ENCODE measurements around the gene TMTC2. TPM values are rescaled to one million over a fixed set of nuclear protein-coding genes. Genes with fewer than 3 reads are reported as not detected.

Gene TMTC2
- total RNA-seq, 2 experiments from 2014 or later: 2.6 to 3.4 TPM

DNA sequence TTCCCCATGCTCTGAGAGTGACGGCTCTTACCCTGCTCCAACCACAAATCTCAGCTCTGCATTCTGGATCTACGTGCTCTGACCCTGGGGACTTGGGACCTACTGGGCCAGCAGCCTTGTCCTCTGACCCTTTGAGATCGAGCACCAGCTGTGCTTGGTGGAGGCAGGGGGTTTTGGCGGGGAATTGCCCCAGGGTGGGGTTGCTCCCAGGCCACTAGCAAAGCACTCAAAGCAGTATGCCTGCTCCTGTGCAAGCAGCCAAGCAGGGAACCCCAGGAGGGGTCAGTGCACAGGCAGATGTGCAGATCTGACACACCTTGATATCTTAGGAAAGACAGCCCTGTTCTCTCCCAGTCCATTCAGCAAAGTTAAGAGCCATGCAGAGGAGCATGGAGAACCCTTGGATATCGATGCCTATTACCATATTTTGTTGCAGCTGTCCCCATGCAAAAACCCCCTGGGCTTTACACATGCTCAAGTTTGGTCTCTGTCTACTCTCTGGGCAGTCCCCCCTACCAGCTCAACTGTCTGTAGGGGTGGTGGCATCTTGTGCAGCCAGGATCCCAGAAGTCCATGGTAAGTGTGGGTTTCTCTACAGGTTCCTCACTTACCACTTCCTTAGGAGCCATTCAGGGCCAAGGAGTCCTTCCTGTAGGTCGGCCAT lies 319.0 kb downstream of the TMTC2 start:
- Mint-ChIP-seq H3K4me3 (no peak overlapping the region), H3K27me3 (no peaks in the 10 kb centered on the region), H3K4me1 (ENCODE audit: low read depth) (no peaks in the 10 kb centered on the region), H3K36me3 (peaks cover 34% of the 10 kb centered on the region), H3K27ac (no peak overlapping the region), H3K9me3 (peaks cover 26% of the 10 kb centered on the region)
- DNase-seq: no peak
- ChIA-PET CTCF (no interaction called here), POLR2A (no interaction called here)
- intact Hi-C loops (cut with micrococcal nuclease): loop anchor here (10.0 kb wide), 1 partner anchor 819 kb away; no protein-coding TSS in a partner anchor

DNA sequence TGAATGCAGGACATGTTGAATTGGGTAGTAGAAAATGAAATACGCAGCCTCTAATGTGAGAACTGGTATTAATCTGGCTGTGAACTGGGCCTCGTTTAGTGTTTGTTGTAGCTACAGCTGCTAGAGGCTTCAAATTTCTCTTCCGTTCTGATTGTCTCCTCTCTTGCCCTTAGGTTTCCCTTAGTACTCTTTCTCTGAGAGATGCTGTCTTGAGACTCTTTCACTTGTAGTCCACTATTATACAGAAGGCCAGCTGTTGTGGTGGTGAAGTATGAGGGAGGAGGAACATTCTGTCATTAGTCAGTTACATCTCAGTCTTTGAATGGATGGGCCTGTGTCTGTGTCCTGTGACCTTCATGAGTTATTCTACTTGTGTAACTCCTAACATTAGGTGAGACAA lies 322.0 kb downstream of the TMTC2 start:
- Mint-ChIP-seq H3K27me3 (no peaks in the 10 kb centered on the region), H3K4me3 (no peak overlapping the region), H3K9me3 (peaks cover 32% of the 10 kb centered on the region), H3K36me3 (peaks cover 38% of the 10 kb centered on the region), H3K27ac (no peak overlapping the region), H3K4me1 (ENCODE audit: low read depth) (no peaks in the 10 kb centered on the region)
- CTCF ChIA-PET: no interaction called here
- no peak for DNase-seq
- POLR2A ChIA-PET: no interaction called here
- intact Hi-C loops (cut with micrococcal nuclease): loop anchor here (10.0 kb wide), 1 partner anchor 816 kb away; no protein-coding TSS in a partner anchor

DNA sequence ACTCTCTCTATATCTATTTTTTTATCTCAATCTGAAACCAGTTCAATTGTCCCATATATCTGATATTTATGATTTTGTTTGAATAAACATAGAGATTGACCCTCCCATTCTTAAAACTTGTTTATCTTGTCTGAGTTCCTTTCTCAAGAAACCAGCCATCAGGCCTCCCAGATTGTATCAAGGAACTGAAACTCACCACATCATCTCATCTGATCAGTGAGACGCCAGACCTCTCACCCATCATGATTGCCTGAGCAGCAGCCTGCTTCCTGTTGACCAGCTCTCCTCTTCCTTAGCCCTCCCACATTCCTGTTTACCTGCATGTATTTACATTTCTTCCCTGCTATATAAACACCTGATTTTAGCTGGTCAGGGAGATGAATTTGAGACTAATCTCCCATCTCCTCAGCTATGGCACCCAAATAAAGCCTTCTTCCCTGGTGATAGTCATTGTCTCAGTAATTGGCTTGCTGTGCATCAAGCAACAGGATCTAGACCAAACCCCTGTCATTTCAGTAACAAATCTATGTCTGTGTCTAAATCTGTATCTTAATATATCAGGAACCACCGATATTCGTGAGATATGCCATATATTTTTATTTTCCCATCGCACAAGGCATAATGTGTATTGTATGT lies 323.6 kb downstream of the TMTC2 start:
- intact Hi-C loops (cut with micrococcal nuclease): no loop called here
- POLR2A ChIA-PET: no interaction called here
- Mint-ChIP-seq H3K27ac (no peak overlapping the region), H3K9me3 (peaks cover 32% of the 10 kb centered on the region), H3K36me3 (peaks cover 38% of the 10 kb centered on the region), H3K4me3 (no peak overlapping the region), H3K4me1 (ENCODE audit: low read depth) (peaks cover 3% of the 10 kb centered on the region), H3K27me3 (no peaks in the 10 kb centered on the region)
- CTCF ChIA-PET: no interaction called here
- DNase-seq: no peak

DNA sequence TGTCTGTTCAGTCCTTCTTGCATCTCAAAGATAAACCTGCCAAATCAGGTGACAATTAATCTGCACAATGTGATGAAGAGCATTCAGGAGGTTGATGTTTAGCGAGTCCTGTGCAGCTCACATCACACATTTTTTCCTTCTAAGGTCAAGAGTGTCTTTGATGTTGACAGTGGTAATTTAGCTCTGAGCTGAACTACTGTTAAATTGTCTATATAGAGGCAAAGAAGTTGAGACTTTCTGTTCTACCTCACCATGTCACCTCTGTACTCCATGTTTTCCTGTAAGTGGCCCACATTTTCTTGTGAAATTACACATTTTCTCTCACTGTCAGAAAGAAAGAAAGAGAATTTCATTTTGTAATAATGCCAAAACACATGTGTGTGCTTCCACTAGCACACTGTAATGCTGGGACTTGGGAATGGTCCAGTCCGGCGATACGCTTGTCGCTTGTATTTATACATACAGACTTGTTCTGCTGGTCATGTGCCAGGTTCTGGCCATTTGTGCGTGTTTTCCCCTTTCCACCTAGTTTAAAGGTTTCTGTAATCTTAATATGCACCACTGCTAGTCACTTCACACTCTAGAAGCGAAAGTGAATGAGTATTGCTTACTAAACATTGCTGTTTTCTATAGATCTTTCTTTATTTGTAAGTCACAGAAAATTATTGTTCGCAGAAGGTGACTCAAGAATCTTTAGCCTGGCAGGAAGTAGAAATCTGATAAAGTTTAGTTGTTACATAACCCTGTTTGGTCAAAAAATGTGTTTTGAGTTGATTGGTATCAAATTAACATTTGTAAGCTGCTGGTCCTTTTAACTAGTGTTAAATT lies 328.9 kb downstream of the TMTC2 start:
- Mint-ChIP-seq H3K4me1 (ENCODE audit: low read depth) (peaks cover 10% of the 10 kb centered on the region), H3K9me3 (peaks cover 6% of the 10 kb centered on the region), H3K36me3 (peaks cover 5% of the 10 kb centered on the region), H3K4me3 (no peak overlapping the region), H3K27ac (no peak overlapping the region), H3K27me3 (no peaks in the 10 kb centered on the region)
- POLR2A ChIA-PET: no interaction called here
- intact Hi-C loops (cut with micrococcal nuclease): loop anchor here (5.0 kb wide), 1 partner anchor 127 kb away; no protein-coding TSS in a partner anchor
- CTCF ChIA-PET: no interaction called here
- DNase-seq: no peak

DNA sequence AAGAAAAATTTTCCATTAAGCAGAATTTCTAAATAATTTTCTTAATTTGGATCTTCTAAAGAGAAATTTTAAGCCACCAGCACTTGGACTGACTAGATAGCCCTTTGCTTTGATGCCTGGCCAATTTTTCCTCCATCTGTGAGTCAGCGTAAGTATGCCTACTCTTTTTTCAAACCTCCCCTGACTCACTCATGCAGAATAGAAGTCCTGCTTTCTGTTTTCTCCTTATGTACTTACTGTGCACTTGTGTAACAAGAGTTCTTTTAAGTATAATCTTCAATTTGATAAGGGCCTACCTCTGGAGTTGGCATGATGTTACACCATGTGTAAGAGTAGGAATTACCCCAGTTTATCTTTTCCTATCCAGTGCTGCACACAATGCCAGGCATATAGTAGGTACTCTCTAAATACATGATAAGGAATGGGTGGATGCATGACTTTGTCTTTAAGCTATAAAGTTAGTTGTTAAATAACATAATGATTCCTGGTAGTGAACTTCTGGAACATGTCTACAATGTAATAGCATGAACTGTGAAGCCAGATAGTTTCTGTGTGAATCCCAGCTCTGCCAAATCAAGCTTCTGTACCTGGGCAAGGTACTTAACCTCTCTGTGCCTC lies 329.6 kb downstream of the TMTC2 start:
- ChIA-PET CTCF (no interaction called here), POLR2A (no interaction called here)
- Mint-ChIP-seq H3K9me3 (peaks cover 3% of the 10 kb centered on the region), H3K4me3 (no peak overlapping the region), H3K27me3 (no peaks in the 10 kb centered on the region), H3K36me3 (peaks cover 2% of the 10 kb centered on the region), H3K27ac (no peak overlapping the region), H3K4me1 (ENCODE audit: low read depth) (peaks cover 10% of the 10 kb centered on the region)
- intact Hi-C loops (cut with micrococcal nuclease): loop anchor here (5.0 kb wide), 1 partner anchor 126 kb away; no protein-coding TSS in a partner anchor
- DNase-seq: no peak

DNA sequence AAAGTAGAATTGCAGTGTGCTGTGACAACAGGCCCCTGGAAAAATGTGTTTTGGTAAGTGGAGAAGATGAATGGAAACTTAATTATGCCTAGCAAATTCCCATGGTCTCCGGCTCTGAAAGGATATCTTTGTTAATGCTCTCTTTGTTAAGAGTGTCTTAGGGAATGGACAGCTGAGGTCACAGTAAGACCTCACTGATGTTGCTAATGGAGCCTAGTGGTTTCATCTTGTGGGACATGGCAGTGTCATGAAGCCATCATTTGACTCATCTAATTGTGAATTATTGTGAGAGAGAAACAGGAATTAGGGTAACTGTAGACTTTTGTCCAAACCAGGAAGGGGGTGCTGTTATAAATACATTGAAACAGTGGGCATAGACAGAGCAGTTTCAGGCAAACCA lies 330.3 kb downstream of the TMTC2 start:
- POLR2A ChIA-PET: no interaction called here
- H3K4me1 Mint-ChIP-seq (ENCODE audit: low read depth): peaks cover 10% of the 10 kb centered on the region
- CTCF ChIA-PET: no interaction called here

DNA sequence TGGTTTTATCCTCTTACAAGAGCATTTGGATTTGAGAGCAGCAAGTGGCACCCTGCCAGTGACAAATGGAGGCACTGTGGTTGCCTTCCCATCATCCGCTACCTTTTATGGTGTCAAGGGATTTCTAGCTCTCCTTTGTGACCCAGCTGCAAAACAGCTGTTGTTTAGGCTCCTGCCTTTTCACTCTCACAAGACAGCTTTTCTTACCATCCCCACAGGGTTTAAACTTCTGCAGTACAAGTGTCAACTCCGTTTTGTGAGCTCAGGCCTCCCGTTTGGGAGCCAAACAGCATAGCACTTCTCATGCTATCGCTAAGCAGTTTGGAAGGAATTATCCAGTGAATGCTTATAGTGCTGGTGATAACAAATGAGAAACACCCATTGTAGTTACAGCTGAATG lies 331.4 kb downstream of the TMTC2 start:
- Mint-ChIP-seq H3K27me3 (no peaks in the 10 kb centered on the region), H3K27ac (no peak overlapping the region), H3K4me3 (no peak overlapping the region), H3K9me3 (no peaks in the 10 kb centered on the region), H3K4me1 (ENCODE audit: low read depth) (peaks cover 10% of the 10 kb centered on the region), H3K36me3 (no peaks in the 10 kb centered on the region)
- intact Hi-C loops (cut with micrococcal nuclease): loop anchor here (5.0 kb wide), 1 partner anchor 124 kb away; no protein-coding TSS in a partner anchor
- no peak for DNase-seq
- ChIA-PET POLR2A (no interaction called here), CTCF (interaction anchor here (0.7 kb wide), 1 partner anchor 332 kb away, joined by 3 read pairs; no protein-coding TSS in a partner anchor)

More for the DNA sequence above, 330.3 kb downstream of the TMTC2 start:
- Mint-ChIP-seq H3K4me3 (no peak overlapping the region), H3K9me3 (no peaks in the 10 kb centered on the region), H3K27me3 (no peaks in the 10 kb centered on the region), H3K27ac (no peak overlapping the region), H3K36me3 (no peaks in the 10 kb centered on the region)
- no peak for DNase-seq
- intact Hi-C loops (cut with micrococcal nuclease): loop anchor here (5.0 kb wide), 1 partner anchor 125 kb away; no protein-coding TSS in a partner anchor

DNA sequence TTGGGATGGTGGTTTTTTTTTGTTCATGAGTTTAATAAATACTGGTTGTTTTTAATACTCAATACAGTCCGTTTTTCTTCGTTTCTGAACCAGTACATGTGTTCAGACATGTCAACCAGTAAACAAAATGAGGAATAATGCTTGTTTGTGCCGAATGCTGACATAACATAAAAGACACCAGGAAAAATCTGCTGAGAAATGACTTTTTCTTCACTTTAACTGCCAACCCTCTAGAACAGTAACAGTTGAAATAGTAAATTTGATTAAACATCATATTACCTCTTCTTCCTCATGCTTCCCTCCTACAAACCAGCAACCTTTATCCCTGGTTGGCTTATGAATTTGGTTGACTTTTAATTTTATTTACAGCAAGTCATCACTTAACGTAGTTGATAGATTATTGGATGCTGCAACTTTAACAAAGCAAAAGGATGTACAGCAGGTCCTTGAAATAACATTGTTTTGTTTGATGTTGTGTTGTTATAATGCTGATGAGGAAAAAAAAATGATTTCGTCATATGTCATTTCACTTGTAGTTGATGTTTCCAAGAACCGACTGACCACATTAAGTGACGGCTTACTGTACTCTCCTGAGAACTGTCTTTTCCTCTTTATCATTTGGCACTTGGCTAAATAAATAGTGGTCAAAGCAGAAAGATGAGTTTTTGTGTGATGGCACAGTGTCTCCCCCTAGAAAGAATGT lies 340.5 kb downstream of the TMTC2 start:
- Mint-ChIP-seq H3K27ac (no peak overlapping the region), H3K9me3 (no peaks in the 10 kb centered on the region), H3K4me3 (no peak overlapping the region), H3K4me1 (ENCODE audit: low read depth) (peaks cover 6% of the 10 kb centered on the region), H3K27me3 (no peaks in the 10 kb centered on the region), H3K36me3 (no peaks in the 10 kb centered on the region)
- CTCF ChIA-PET: interaction anchor here (1.6 kb wide), 1 partner anchor 341 kb away, joined by 6 read pairs; no protein-coding TSS in a partner anchor
- no peak for DNase-seq
- intact Hi-C loops (cut with micrococcal nuclease): no loop called here
- POLR2A ChIA-PET: no interaction called here

DNA sequence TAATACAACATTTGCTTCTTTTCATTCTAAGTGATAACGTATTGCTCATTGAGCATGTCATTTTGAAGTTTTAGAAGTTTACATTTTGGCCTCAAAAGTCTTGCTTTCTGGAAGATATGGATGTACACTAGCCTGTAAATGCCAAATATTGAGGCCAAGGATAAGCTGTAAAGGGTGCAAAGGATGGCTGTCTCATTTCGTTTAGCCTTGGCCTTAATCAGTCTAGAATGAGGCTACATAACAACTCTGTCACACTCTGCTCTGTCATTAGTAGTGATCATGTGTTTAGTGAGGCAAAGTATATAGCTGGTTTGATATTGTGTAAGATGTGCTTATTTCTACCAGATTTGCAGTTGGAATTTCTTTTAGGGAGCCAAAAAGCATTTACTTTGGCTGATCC lies 344.5 kb downstream of the TMTC2 start:
- CTCF ChIA-PET: no interaction called here
- no peak for DNase-seq

DNA sequence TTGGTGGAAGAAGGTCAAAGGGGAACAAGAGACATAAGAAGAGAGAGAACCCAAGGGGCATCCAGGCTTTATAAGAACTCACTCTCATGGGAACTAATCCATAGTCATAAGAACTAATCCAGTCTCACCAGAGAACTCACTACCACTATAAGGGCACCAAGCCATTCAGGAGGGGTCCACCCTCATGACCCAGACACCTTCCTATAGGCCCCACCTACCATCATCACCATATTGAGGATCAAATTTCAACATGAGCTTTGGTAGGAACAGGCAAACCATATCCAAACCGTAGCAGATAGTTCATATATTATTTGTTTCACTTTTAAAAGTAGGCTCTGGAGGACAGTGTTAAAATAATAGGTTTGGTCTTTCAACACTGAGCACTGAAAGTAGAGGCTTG lies 350.1 kb downstream of the TMTC2 start:
- CTCF ChIA-PET: no interaction called here
- no peak for DNase-seq
- Mint-ChIP-seq H3K4me3 (no peak overlapping the region), H3K4me1 (ENCODE audit: low read depth) (no peaks in the 10 kb centered on the region), H3K27ac (no peak overlapping the region), H3K9me3 (no peaks in the 10 kb centered on the region), H3K27me3 (no peaks in the 10 kb centered on the region), H3K36me3 (no peaks in the 10 kb centered on the region)
- intact Hi-C loops (cut with micrococcal nuclease): no loop called here
- POLR2A ChIA-PET: no interaction called here

More for the DNA sequence above, 344.5 kb downstream of the TMTC2 start:
- no peaks in the 10 kb centered on the region for H3K4me1 Mint-ChIP-seq (ENCODE audit: low read depth)
- H3K9me3 Mint-ChIP-seq: no peaks in the 10 kb centered on the region
- H3K4me3 Mint-ChIP-seq: no peak overlapping the region
- POLR2A ChIA-PET: no interaction called here
- no peak overlapping the region for H3K27ac Mint-ChIP-seq
- intact Hi-C loops (cut with micrococcal nuclease): no loop called here
- no peaks in the 10 kb centered on the region for H3K36me3 Mint-ChIP-seq
- H3K27me3 Mint-ChIP-seq: no peaks in the 10 kb centered on the region

DNA sequence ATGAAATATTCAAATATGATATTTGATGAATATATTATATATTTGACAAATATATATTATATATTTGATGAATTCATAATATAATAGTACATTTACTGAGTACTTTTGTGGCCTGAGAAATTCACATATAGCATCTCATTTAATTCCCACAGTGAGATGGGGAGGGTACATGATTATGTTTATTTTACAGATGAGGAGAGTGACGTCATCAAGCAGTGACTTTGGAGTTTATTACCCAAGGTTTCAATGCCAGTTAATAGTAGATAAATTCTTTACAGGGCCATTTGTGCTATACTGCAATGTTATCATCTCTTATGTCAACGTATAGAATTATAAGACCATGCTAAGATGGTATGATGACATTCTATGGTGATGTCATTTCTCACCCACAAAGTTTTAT lies 352.7 kb downstream of the TMTC2 start:
- no peak overlapping the region for H3K27ac Mint-ChIP-seq
- CTCF ChIA-PET: interaction anchor here (1.4 kb wide), 1 partner anchor 354 kb away, joined by 3 read pairs; no protein-coding TSS in a partner anchor
- H3K4me1 Mint-ChIP-seq (ENCODE audit: low read depth): no peaks in the 10 kb centered on the region
- H3K9me3 Mint-ChIP-seq: no peaks in the 10 kb centered on the region
- intact Hi-C loops (cut with micrococcal nuclease): no loop called here
- no peak overlapping the region for H3K4me3 Mint-ChIP-seq
- POLR2A ChIA-PET: no interaction called here
- H3K36me3 Mint-ChIP-seq: no peaks in the 10 kb centered on the region
- no peak for DNase-seq
- H3K27me3 Mint-ChIP-seq: no peaks in the 10 kb centered on the region
